K562 (cell line): ENCODE data around the gene ARHGAP15. TPM values are rescaled to one million over a fixed set of nuclear protein-coding genes. Genes with fewer than 3 reads are reported as not detected.

Experiments
- HNRNPK ChIP-seq: fragments of 200-400 bp; formaldehyde crosslinking; IDR thresholded peaks from one replicate; pipeline ENCODE4 v1.6.1; 2018; ENCODE audit warnings: mild to moderate bottlenecking, low read depth, low read length; ENCODE audit not compliant: poor library complexity, severe bottlenecking
- JUND ChIP-seq, 2 experiments: IDR thresholded peaks; 2 replicates in 1 of 2; 3 replicates in 1 of 2; pipeline ENCODE4 v1.6.1; 2011; ENCODE audit warnings: borderline replicate concordance in 2 of 2, low read depth in 2 of 2, low read length in 2 of 2, improper control_type of control experiment in 1 of 2, missing biosample characterization in 1 of 2, missing genetic modification characterization in 1 of 2, missing genetic modification reagents in 1 of 2
- ZC3H11A ChIP-seq: IDR thresholded peaks from 2 replicates; pipeline ENCODE4 v1.6.1; 2012; ENCODE audit warnings: low read depth, low read length, improper control_type of control experiment
- ZKSCAN8 ChIP-seq: fragments of 200-800 bp; sonication (Bioruptor generic); IDR thresholded peaks from 2 replicates; pipeline ENCODE4 v1.6.1; 2016; ENCODE audit warnings: missing genetic modification characterization, missing compliant biosample characterization
- polyA plus RNA-seq, 8 experiments: library from polyadenylated mRNA; depleted of rRNA in 4 of 8; stranded (reverse) in 5 of 8; unstranded in 3 of 8; fragments of >200 nt; fragmentation: Nextera tagmentation in 2 of 8; fragmentation: Illumina TruSeq in 1 of 8; extraction: Ambion mirVana in 2 of 8; extraction: Trizol in 1 of 8; gene quantifications; 2 replicates each; pipeline versions ENCODE4 v1.2.1 to v1.2.3, GENCODE V29; 2011 to 2014; ENCODE audit warnings: inconsistent platforms in 1 of 8, missing spikeins in 1 of 8
- total RNA-seq, 7 experiments: library from RNA; depleted of rRNA in 6 of 7; stranded (reverse); fragments of >200 nt in 6 of 7; fragmentation: Illumina TruSeq in 2 of 7; extraction: Trizol in 2 of 7; gene quantifications; 2 replicates each; pipeline versions ENCODE4 v1.2.1 to v1.2.3, GENCODE V29; 2011 to 2021; ENCODE audit warnings: low replicate concordance in 1 of 7
- TF ChIP-seq, protein P1 (sequence below), 2 experiments: fragments of 450-650 bp; formaldehyde crosslinking in 1 of 2; IDR thresholded peaks; 2 replicates each; pipeline versions ENCODE4 v1.4.0 to v1.6.1; 2014 to 2020; ENCODE audit warnings: mild to moderate bottlenecking in 2 of 2, borderline replicate concordance in 1 of 2, low read depth in 1 of 2

The ARHGAP15 gene
- total and polyA plus RNA-seq, 9 of the 15 experiments (the other 6 are each of a cell fraction or from before 2014, with no cell fraction given) = 1.5 to 17.9 (median 7.9) TPM

DNA sequence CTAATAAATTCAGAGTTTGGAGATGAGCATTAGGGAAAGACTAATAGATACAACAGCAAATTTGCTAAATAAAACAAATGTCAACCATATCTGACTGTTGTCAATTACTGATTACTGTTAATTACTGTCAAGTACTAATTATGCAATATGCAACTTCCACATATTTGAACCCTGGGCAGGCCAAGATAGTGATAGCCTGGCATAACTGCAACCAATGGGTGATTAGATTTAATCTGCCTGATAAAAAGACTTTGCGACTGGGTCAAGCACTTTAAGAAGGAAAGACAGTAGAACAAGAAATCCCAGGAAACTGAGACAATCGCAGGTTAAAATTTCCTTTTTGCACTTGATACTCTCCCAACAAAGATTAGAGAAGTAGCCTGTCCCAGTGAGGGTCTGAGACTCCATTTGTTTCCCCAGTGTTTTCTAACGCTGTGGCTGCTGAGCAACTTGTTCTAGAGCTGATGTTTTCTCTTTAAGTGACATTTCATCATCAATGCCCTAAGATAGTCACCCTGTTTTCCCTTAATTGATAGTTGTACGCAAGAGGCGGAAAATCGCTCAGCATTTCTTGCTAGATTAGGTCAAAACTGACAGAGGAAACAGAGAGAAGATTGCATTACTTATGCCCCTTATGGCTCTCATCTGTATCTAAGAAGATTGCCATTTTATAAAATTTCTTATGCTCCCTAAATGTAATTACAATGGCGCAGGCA lies 17.8 kb downstream of the ARHGAP15 start (continued):
- TF ChIP-seq, protein P1, sequence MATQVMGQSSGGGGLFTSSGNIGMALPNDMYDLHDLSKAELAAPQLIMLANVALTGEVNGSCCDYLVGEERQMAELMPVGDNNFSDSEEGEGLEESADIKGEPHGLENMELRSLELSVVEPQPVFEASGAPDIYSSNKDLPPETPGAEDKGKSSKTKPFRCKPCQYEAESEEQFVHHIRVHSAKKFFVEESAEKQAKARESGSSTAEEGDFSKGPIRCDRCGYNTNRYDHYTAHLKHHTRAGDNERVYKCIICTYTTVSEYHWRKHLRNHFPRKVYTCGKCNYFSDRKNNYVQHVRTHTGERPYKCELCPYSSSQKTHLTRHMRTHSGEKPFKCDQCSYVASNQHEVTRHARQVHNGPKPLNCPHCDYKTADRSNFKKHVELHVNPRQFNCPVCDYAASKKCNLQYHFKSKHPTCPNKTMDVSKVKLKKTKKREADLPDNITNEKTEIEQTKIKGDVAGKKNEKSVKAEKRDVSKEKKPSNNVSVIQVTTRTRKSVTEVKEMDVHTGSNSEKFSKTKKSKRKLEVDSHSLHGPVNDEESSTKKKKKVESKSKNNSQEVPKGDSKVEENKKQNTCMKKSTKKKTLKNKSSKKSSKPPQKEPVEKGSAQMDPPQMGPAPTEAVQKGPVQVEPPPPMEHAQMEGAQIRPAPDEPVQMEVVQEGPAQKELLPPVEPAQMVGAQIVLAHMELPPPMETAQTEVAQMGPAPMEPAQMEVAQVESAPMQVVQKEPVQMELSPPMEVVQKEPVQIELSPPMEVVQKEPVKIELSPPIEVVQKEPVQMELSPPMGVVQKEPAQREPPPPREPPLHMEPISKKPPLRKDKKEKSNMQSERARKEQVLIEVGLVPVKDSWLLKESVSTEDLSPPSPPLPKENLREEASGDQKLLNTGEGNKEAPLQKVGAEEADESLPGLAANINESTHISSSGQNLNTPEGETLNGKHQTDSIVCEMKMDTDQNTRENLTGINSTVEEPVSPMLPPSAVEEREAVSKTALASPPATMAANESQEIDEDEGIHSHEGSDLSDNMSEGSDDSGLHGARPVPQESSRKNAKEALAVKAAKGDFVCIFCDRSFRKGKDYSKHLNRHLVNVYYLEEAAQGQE (IDR thresholded peaks at IDR 0.05; ENCODE audit: borderline replicate concordance) = no peak
- TF ChIP-seq, protein P1 (CRISPR knock-in tag; IDR thresholded peaks at IDR 0.05; ENCODE audit: low read depth) = no peak
- no peak for TF ChIP-seq JUND (IDR thresholded peaks at IDR 0.05; ENCODE audit: borderline replicate concordance, low read depth, low read length)
- no peak for TF ChIP-seq JUND (tag; IDR thresholded peaks at IDR 0.05; ENCODE audit: borderline replicate concordance, low read depth, low read length)
- TF ChIP-seq ZC3H11A = no peak
- no peak for TF ChIP-seq HNRNPK
- no peak for TF ChIP-seq ZKSCAN8 (CRISPR knock-in tag)
